Measurements from ENCODE around the gene F12.

The F12 gene

GRCh38 chr5:177392765-177393164 lies 16.6 kb downstream of the F12 start:
- Histone ChIP-seq H3K27me3 (ENCODE audit: control insufficient read depth in 1 of 2, insufficient read depth in 2 of 2, low read length in 2 of 2) (peaks cover 15% of the 10 kb centered on the region in 2 donors), H3K4me3 (ENCODE audit: low read length in 2 of 2) (no peak overlapping the region), H3K27ac (ENCODE audit: low read length) (no peak overlapping the region), H3K36me3 (ENCODE audit: control insufficient read depth in 2 of 2, insufficient read depth in 2 of 2, low read length in 2 of 2) (no peaks in the 10 kb centered on the region), H3K9ac (ENCODE audit: low read length in 2 of 2) (no peak overlapping the region), H3K4me1 (ENCODE audit: control insufficient read depth, insufficient read depth, low read length) (peaks cover 5% of the 10 kb centered on the region), H3K9me3 (ENCODE audit: control insufficient read depth in 2 of 2, low read length in 2 of 2) (no peaks in the 10 kb centered on the region)

- Histone ChIP-seq H3K4me3 (ENCODE audit: low read length in 2 of 2) (no peak overlapping the region), H3K27me3 (ENCODE audit: control insufficient read depth in 1 of 2, insufficient read depth in 2 of 2, low read length in 2 of 2) (peaks cover 0 to 10% of the 10 kb centered on the region in 2 donors), H3K4me1 (ENCODE audit: control insufficient read depth, insufficient read depth, low read length) (peaks cover 5% of the 10 kb centered on the region), H3K36me3 (ENCODE audit: control insufficient read depth in 2 of 2, insufficient read depth in 2 of 2, low read length in 2 of 2) (no peaks in the 10 kb centered on the region), H3K27ac (ENCODE audit: low read length) (no peak overlapping the region), H3K9me3 (ENCODE audit: control insufficient read depth in 2 of 2, low read length in 2 of 2) (no peaks in the 10 kb centered on the region), H3K9ac (ENCODE audit: low read length in 2 of 2) (no peak overlapping the region)
Measured at GRCh38 chr5:177390363-177391300, 18.7 kb downstream of the F12 start.

GRCh38 chr5:177389241-177390169 lies 19.9 kb downstream of the F12 start:
- H3K4me1 ChIP-seq (ENCODE audit: control insufficient read depth, insufficient read depth, low read length), result peaks cover 5% of the 10 kb centered on the region
- no peak overlapping the region for H3K27ac ChIP-seq (ENCODE audit: low read length)
- no peaks in the 10 kb centered on the region for H3K9me3 ChIP-seq (ENCODE audit: control insufficient read depth in 2 of 2, low read length in 2 of 2)
- H3K9ac ChIP-seq (ENCODE audit: low read length in 2 of 2), result no peak overlapping the region
- no peaks in the 10 kb centered on the region for H3K36me3 ChIP-seq (ENCODE audit: control insufficient read depth in 2 of 2, insufficient read depth in 2 of 2, low read length in 2 of 2)
- peaks cover 0 to 10% of the 10 kb centered on the region in 2 donors for H3K27me3 ChIP-seq (ENCODE audit: control insufficient read depth in 1 of 2, insufficient read depth in 2 of 2, low read length in 2 of 2)
- H3K4me3 ChIP-seq (ENCODE audit: low read length in 2 of 2), result no peak overlapping the region

DNA sequence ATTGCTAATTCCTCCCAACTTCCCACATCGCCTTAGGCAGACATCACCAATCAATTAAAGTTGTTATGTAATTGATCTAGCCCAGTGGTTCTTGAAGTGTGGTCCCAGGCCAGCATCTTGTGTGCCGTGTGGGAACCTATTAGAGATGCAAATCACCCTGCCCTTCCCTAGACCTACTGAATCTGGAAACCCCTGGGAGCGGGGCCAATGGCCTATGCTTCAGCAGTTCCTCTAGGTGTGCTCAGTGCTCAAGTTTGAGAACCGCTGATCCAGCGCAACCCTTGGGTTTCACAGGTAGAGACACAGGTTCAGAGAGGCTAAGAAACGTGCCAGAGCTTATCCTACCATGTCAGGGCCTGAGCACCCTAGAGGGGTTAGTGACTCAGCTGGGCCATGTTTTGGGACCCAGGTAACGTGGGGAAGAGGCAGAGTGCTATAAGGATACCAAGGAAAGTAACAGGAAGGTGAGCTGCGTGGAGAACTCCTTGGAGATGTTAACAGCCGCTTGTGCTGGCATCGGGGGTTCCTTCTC lies 20.8 kb downstream of the F12 start:
- no peaks in the 10 kb centered on the region for H3K36me3 ChIP-seq (ENCODE audit: control insufficient read depth in 2 of 2, insufficient read depth in 2 of 2, low read length in 2 of 2)
- H3K27me3 ChIP-seq (ENCODE audit: control insufficient read depth in 1 of 2, insufficient read depth in 2 of 2, low read length in 2 of 2), result peaks cover 0 to 7% of the 10 kb centered on the region in 2 donors
- H3K4me3 ChIP-seq (ENCODE audit: low read length in 2 of 2), result no peak overlapping the region
- H3K9ac ChIP-seq (ENCODE audit: low read length in 2 of 2), result no peak overlapping the region
- no peaks in the 10 kb centered on the region for H3K9me3 ChIP-seq (ENCODE audit: control insufficient read depth in 2 of 2, low read length in 2 of 2)
- no peak overlapping the region for H3K27ac ChIP-seq (ENCODE audit: low read length)
- peaks cover 5% of the 10 kb centered on the region for H3K4me1 ChIP-seq (ENCODE audit: control insufficient read depth, insufficient read depth, low read length)

- no peak overlapping the region for H3K27ac ChIP-seq (ENCODE audit: low read length)
- peaks cover 0 to 7% of the 10 kb centered on the region in 2 donors for H3K27me3 ChIP-seq (ENCODE audit: control insufficient read depth in 1 of 2, insufficient read depth in 2 of 2, low read length in 2 of 2)
- H3K9ac ChIP-seq (ENCODE audit: low read length in 2 of 2), result no peak overlapping the region
- no peaks in the 10 kb centered on the region for H3K36me3 ChIP-seq (ENCODE audit: control insufficient read depth in 2 of 2, insufficient read depth in 2 of 2, low read length in 2 of 2)
- H3K9me3 ChIP-seq (ENCODE audit: control insufficient read depth in 2 of 2, low read length in 2 of 2), result no peaks in the 10 kb centered on the region
- H3K4me1 ChIP-seq (ENCODE audit: control insufficient read depth, insufficient read depth, low read length), result peaks cover 8% of the 10 kb centered on the region
- H3K4me3 ChIP-seq (ENCODE audit: low read length in 2 of 2), result no peak overlapping the region
Measured at GRCh38 chr5:177387405-177387804, 22.0 kb downstream of the F12 start.

DNA sequence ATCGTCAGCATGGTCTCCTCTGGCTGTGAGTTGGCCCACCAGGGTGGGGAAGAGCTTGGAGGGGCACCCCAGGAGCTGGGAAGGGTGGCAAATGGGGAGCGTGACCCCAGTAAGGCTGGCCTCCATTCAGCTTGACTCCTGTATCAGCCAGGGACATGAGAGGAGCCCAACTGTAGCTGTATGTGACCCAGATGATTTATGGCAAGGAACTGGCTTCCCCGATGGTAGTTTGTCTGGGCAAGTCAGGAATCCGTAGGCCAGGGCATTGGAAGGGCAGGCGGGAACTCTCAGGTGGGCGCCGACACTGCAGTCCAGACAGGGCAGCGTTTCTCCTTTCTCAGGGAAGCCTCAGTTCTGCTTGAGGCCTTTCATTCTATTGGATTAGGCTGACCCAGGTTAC lies 22.8 kb downstream of the F12 start:
- H3K4me1 ChIP-seq (ENCODE audit: control insufficient read depth, insufficient read depth, low read length), result peaks cover 8% of the 10 kb centered on the region
- H3K9ac ChIP-seq (ENCODE audit: low read length in 2 of 2), result no peak overlapping the region
- no peaks in the 10 kb centered on the region for H3K9me3 ChIP-seq (ENCODE audit: control insufficient read depth in 2 of 2, low read length in 2 of 2)
- H3K27ac ChIP-seq (ENCODE audit: low read length), result no peak overlapping the region
- H3K36me3 ChIP-seq (ENCODE audit: control insufficient read depth in 2 of 2, insufficient read depth in 2 of 2, low read length in 2 of 2), result no peaks in the 10 kb centered on the region
- peaks cover 0 to 7% of the 10 kb centered on the region in 2 donors for H3K27me3 ChIP-seq (ENCODE audit: control insufficient read depth in 1 of 2, insufficient read depth in 2 of 2, low read length in 2 of 2)
- H3K4me3 ChIP-seq (ENCODE audit: low read length in 2 of 2), result no peak overlapping the region

- H3K9ac ChIP-seq (ENCODE audit: low read length in 2 of 2), result no peak overlapping the region
- H3K27me3 ChIP-seq (ENCODE audit: control insufficient read depth in 1 of 2, insufficient read depth in 2 of 2, low read length in 2 of 2), result peaks cover 0 to 7% of the 10 kb centered on the region in 2 donors
- no peaks in the 10 kb centered on the region for H3K36me3 ChIP-seq (ENCODE audit: control insufficient read depth in 2 of 2, insufficient read depth in 2 of 2, low read length in 2 of 2)
- H3K9me3 ChIP-seq (ENCODE audit: control insufficient read depth in 2 of 2, low read length in 2 of 2), result no peaks in the 10 kb centered on the region
- H3K4me1 ChIP-seq (ENCODE audit: control insufficient read depth, insufficient read depth, low read length), result peaks cover 8% of the 10 kb centered on the region
- H3K27ac ChIP-seq (ENCODE audit: low read length), result no peak overlapping the region
- no peak overlapping the region for H3K4me3 ChIP-seq (ENCODE audit: low read length in 2 of 2)
Measured at GRCh38 chr5:177385720-177386119, 23.6 kb downstream of the F12 start.

GRCh38 chr5:177384134-177384533 lies 25.2 kb downstream of the F12 start, which contains the start of gene SLC34A1:
SLC34A1 (plus strand) TSS chr5:177384434; CDS start chr5:177385742, 1,308 bp downstream.
- Histone ChIP-seq H3K9me3 (ENCODE audit: control insufficient read depth in 2 of 2, low read length in 2 of 2) (no peaks in the 10 kb centered on the region), H3K36me3 (ENCODE audit: control insufficient read depth in 2 of 2, insufficient read depth in 2 of 2, low read length in 2 of 2) (no peaks in the 10 kb centered on the region), H3K27me3 (ENCODE audit: control insufficient read depth in 1 of 2, insufficient read depth in 2 of 2, low read length in 2 of 2) (no peaks in the 10 kb centered on the region), H3K9ac (ENCODE audit: low read length in 2 of 2) (no peak within 1 kb of the TSS), H3K4me3 (ENCODE audit: low read length in 2 of 2) (no peak within 1 kb of the TSS), H3K4me1 (ENCODE audit: control insufficient read depth, insufficient read depth, low read length) (peaks cover 3% of the 10 kb centered on the region), H3K27ac (ENCODE audit: low read length) (no peak within 1 kb of the TSS)

- Histone ChIP-seq H3K27ac (ENCODE audit: low read length) (no peak overlapping the region), H3K27me3 (ENCODE audit: control insufficient read depth in 1 of 2, insufficient read depth in 2 of 2, low read length in 2 of 2) (no peaks in the 10 kb centered on the region), H3K9me3 (ENCODE audit: control insufficient read depth in 2 of 2, low read length in 2 of 2) (no peaks in the 10 kb centered on the region), H3K9ac (ENCODE audit: low read length in 2 of 2) (no peak overlapping the region), H3K4me3 (ENCODE audit: low read length in 2 of 2) (no peak overlapping the region), H3K4me1 (ENCODE audit: control insufficient read depth, insufficient read depth, low read length) (peaks cover 3% of the 10 kb centered on the region), H3K36me3 (ENCODE audit: control insufficient read depth in 2 of 2, insufficient read depth in 2 of 2, low read length in 2 of 2) (no peaks in the 10 kb centered on the region)
Measured at GRCh38 chr5:177383181-177383580, 26.2 kb downstream of the F12 start.

- H3K27ac ChIP-seq (ENCODE audit: low read length), result no peak overlapping the region
- H3K4me1 ChIP-seq (ENCODE audit: control insufficient read depth, insufficient read depth, low read length), result peaks cover 3% of the 10 kb centered on the region
- peaks cover 0 to 2% of the 10 kb centered on the region in 2 donors for H3K27me3 ChIP-seq (ENCODE audit: control insufficient read depth in 1 of 2, insufficient read depth in 2 of 2, low read length in 2 of 2)
- H3K36me3 ChIP-seq (ENCODE audit: control insufficient read depth in 2 of 2, insufficient read depth in 2 of 2, low read length in 2 of 2), result no peaks in the 10 kb centered on the region
- no peak overlapping the region for H3K4me3 ChIP-seq (ENCODE audit: low read length in 2 of 2)
- no peak overlapping the region for H3K9ac ChIP-seq (ENCODE audit: low read length in 2 of 2)
- H3K9me3 ChIP-seq (ENCODE audit: control insufficient read depth in 2 of 2, low read length in 2 of 2), result no peaks in the 10 kb centered on the region
Measured at GRCh38 chr5:177382423-177383029, 26.8 kb downstream of the F12 start.
